ENCODE measurements around the gene CALHM4. TPM values are rescaled to one million over a fixed set of nuclear protein-coding genes. Genes with fewer than 3 reads are reported as not detected.

Gene CALHM4
- total RNA-seq, 1 donor from 2014 or later: not detected

- H3K4me1 Mint-ChIP-seq: no peaks in the 10 kb centered on the region
- no peak overlapping the region for H3K4me3 Mint-ChIP-seq
- H3K9me3 Mint-ChIP-seq: no peaks in the 10 kb centered on the region
- ATAC-seq (ENCODE audit: low read depth) (no peak), DNase-seq (no peak)
- intact Hi-C loops (cut with micrococcal nuclease): no loop called here
- no peaks in the 10 kb centered on the region for H3K36me3 Mint-ChIP-seq (ENCODE audit: low read depth)
- peaks cover 15% of the 10 kb centered on the region for H3K27me3 Mint-ChIP-seq
- no peak overlapping the region for H3K27ac Mint-ChIP-seq
- TF ChIP-seq, protein P1, sequence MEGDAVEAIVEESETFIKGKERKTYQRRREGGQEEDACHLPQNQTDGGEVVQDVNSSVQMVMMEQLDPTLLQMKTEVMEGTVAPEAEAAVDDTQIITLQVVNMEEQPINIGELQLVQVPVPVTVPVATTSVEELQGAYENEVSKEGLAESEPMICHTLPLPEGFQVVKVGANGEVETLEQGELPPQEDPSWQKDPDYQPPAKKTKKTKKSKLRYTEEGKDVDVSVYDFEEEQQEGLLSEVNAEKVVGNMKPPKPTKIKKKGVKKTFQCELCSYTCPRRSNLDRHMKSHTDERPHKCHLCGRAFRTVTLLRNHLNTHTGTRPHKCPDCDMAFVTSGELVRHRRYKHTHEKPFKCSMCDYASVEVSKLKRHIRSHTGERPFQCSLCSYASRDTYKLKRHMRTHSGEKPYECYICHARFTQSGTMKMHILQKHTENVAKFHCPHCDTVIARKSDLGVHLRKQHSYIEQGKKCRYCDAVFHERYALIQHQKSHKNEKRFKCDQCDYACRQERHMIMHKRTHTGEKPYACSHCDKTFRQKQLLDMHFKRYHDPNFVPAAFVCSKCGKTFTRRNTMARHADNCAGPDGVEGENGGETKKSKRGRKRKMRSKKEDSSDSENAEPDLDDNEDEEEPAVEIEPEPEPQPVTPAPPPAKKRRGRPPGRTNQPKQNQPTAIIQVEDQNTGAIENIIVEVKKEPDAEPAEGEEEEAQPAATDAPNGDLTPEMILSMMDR (IDR thresholded peaks at IDR 0.05): no peak
- POLR2A ChIA-PET: interaction anchor here (0.6 kb wide), 1 partner anchor 268 kb away, joined by 3 read pairs; the partner anchor contains the start of gene TSPYL1
- CTCF ChIA-PET: interaction anchor here (1.3 kb wide), 1 partner anchor 14 kb away, joined by 4 read pairs; no protein-coding TSS in a partner anchor
These were observed 6.2 kb upstream of the CALHM4 start for GRCh38 chr6:116547358-116547757.

- Mint-ChIP-seq H3K4me1 (no peaks in the 10 kb centered on the region), H3K9me3 (no peaks in the 10 kb centered on the region), H3K4me3 (no peak overlapping the region), H3K27me3 (peaks cover 11% of the 10 kb centered on the region), H3K36me3 (ENCODE audit: low read depth) (no peaks in the 10 kb centered on the region), H3K27ac (no peak overlapping the region)
- TF ChIP-seq, protein P1 (IDR thresholded peaks at IDR 0.05): no peak
- ChIA-PET POLR2A (no interaction called here), CTCF (interaction anchor here (1.0 to 1.2 kb wide), 2 partner anchors 10 to 19 kb away, joined by 3 read pairs; no protein-coding TSS in a partner anchor)
- intact Hi-C loops (cut with micrococcal nuclease): no loop called here
- no peak for DNase-seq
- no peak for ATAC-seq (ENCODE audit: low read depth)
These were observed 2.8 kb upstream of the CALHM4 start for GRCh38 chr6:116550796-116551195.

GRCh38 chr6:116556065-116556464 lies 2.5 kb downstream of the CALHM4 start:
- ChIA-PET POLR2A (no interaction called here), CTCF (no interaction called here)
- H3K27ac Mint-ChIP-seq: no peak overlapping the region
- no peaks in the 10 kb centered on the region for H3K9me3 Mint-ChIP-seq
- peaks cover 11% of the 10 kb centered on the region for H3K27me3 Mint-ChIP-seq
- no peaks in the 10 kb centered on the region for H3K36me3 Mint-ChIP-seq (ENCODE audit: low read depth)
- H3K4me1 Mint-ChIP-seq: no peaks in the 10 kb centered on the region
- H3K4me3 Mint-ChIP-seq: no peak overlapping the region
- intact Hi-C loops (cut with micrococcal nuclease): no loop called here
- DNase-seq: no peak
- no peak for ATAC-seq (ENCODE audit: low read depth)
- TF ChIP-seq, protein P1 (IDR thresholded peaks at IDR 0.05): no peak

DNA sequence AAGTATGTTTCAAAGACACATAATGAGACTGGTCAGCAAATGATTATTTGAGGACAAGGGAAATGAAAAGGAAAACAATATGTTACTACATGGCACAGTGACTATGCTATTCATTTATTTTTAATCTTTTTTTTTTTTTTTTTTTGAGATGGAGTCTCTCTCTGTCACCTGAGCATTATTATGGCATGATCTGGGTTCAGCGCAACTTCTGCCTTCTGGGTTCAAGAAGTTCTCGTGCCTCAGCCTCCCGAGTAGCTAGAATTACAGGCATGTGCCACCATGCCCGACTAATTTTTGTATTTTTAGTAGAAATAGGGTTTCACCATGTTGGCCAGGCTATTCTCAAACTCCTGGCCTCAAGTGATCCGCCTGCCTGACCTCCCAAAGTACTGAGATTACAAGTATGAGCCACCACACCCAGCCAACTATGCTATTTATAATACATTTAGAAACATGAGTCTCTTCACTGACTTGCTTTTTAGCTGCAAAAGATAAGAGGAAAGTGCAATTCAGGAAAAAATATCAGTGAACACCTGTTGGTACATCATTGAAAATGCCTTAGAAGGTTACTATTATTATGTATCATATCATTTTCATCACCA lies 3.4 kb downstream of the CALHM4 start:
- Mint-ChIP-seq H3K9me3 (no peaks in the 10 kb centered on the region), H3K27me3 (peaks cover 11% of the 10 kb centered on the region), H3K27ac (no peak overlapping the region), H3K4me1 (no peaks in the 10 kb centered on the region), H3K36me3 (ENCODE audit: low read depth) (no peaks in the 10 kb centered on the region), H3K4me3 (no peak overlapping the region)
- TF ChIP-seq, protein P1 (IDR thresholded peaks at IDR 0.05): no peak
- intact Hi-C loops (cut with micrococcal nuclease): no loop called here
- POLR2A ChIA-PET: no interaction called here
- DNase-seq: no peak
- CTCF ChIA-PET: interaction anchor here (0.9 to 1.7 kb wide), 2 partner anchors 12 to 288 kb away, joined by 3 to 4 read pairs; partner anchors contain the start of gene TRAPPC3L
- ATAC-seq (ENCODE audit: low read depth): no peak

- Mint-ChIP-seq H3K4me3 (no peak overlapping the region), H3K4me1 (no peaks in the 10 kb centered on the region), H3K36me3 (ENCODE audit: low read depth) (no peaks in the 10 kb centered on the region), H3K27me3 (peaks cover 11% of the 10 kb centered on the region), H3K9me3 (no peaks in the 10 kb centered on the region), H3K27ac (no peak overlapping the region)
- ATAC-seq (ENCODE audit: low read depth): no peak
- ChIA-PET POLR2A (no interaction called here), CTCF (interaction anchor here (0.9 to 1.7 kb wide), 2 partner anchors 13 to 289 kb away, joined by 3 to 4 read pairs; partner anchors contain the start of gene TRAPPC3L)
- TF ChIP-seq, protein P1 (IDR thresholded peaks at IDR 0.05): no peak
- intact Hi-C loops (cut with micrococcal nuclease): no loop called here
- DNase-seq: no peak
These were observed 4.3 kb downstream of the CALHM4 start for GRCh38 chr6:116557893-116558292.

All from activated B cell treated with CpG ODN at 0.5 μM for 24 hours (primary cell).